ENCODE measurements around the gene CCT2. TPM values are rescaled to one million over a fixed set of nuclear protein-coding genes. Genes with fewer than 3 reads are reported as not detected.

Gene CCT2
- total and polyA plus RNA-seq, 2 of the 4 experiments (the other 2 are of a cell fraction), result 194 to 651 TPM

GRCh38 chr12:69550569-69551350 lies 34.5 kb upstream of the CCT2 start:
- H2BK120ac ChIP-seq (ENCODE audit: low read depth, low read length), result no peak overlapping the region
- ChIA-PET POLR2A (ENCODE audit: unreplicated experiment) (no interaction called here), CTCF (interaction anchor here (1.4 kb wide), 1 partner anchor 20 kb away, joined by 4 read pairs; no protein-coding TSS in a partner anchor)
- no CpG with 5 or more reads among the region's 8 CpGs for WGBS, 2 experiments (ENCODE audit: extremely low coverage in 2 of 2, insufficient read length in 1 of 2)
- no peak overlapping the region for H3K4ac ChIP-seq (ENCODE audit: low read depth, low read length)
- TF ChIP-seq MAZ (IDR thresholded peaks at IDR 0.05; ENCODE audit: borderline replicate concordance, low read depth, low read length) (no peak), RCOR1 (IDR thresholded peaks at IDR 0.05; ENCODE audit: insufficient replicate concordance, low read length) (no peak), RFX5 (IDR thresholded peaks at IDR 0.05; ENCODE audit: low read depth, low read length) (no peak), RAD21 (IDR thresholded peaks at IDR 0.05; ENCODE audit: low read length) (no peak), POLR2A (IDR thresholded peaks at IDR 0.05; ENCODE audit: low read depth, low read length) (no peak), FOS (IDR thresholded peaks at IDR 0.05; ENCODE audit: low read depth, low read length) (no peak), SMC3 (IDR thresholded peaks at IDR 0.05; ENCODE audit: low read depth, low read length) (no peak), ELK1 (IDR thresholded peaks at IDR 0.05; ENCODE audit: borderline replicate concordance, low read depth, low read length) (no peak), CEBPB (IDR thresholded peaks at IDR 0.05; ENCODE audit: low read depth, low read length) (no peak), MAFK (IDR thresholded peaks at IDR 0.05; ENCODE audit: low read depth, low read length) (no peak), BHLHE40 (IDR thresholded peaks at IDR 0.05; ENCODE audit: low read depth, low read length) (no peak), CTCF (conservative IDR thresholded peaks at IDR 0.05; ENCODE audit: low read depth, low read length) (no peak), CHD1 (IDR thresholded peaks at IDR 0.05; ENCODE audit: low read depth, low read length) (no peak), USF2 (IDR thresholded peaks at IDR 0.05; ENCODE audit: low read depth, low read length) (no peak)
- no peak overlapping the region for H2AK9ac ChIP-seq (replicated peaks; ENCODE audit: low read depth, low read length, poor library complexity)
- peaks cover 3% of the 10 kb centered on the region; the same call in 1 of the 2 replicates for H3K9me1 ChIP-seq (ENCODE audit: insufficient read depth, low read length)
- no peak for ATAC-seq (ENCODE audit: low read depth)
- BruUV-seq (replicated peaks), result no TSS peak
- no peak overlapping the region for H3K27ac ChIP-seq (ENCODE audit: insufficient read depth, low read length)
- no peak overlapping the region for H3K23ac ChIP-seq (ENCODE audit: low read depth, low read length)
- H4K8ac ChIP-seq (ENCODE audit: low read depth in 2 of 2, low read length in 2 of 2), result no peak overlapping the region
- H3K27me3 ChIP-seq (ENCODE audit: control insufficient read depth, insufficient read depth, low read length), result no peaks in the 10 kb centered on the region
- no peak overlapping the region for H3K4me2 ChIP-seq (ENCODE audit: low read depth, low read length)
- H3K79me1 ChIP-seq (ENCODE audit: low read depth in 1 of 2, low read length in 2 of 2), result peaks cover 19 to 47% of the 10 kb centered on the region in 2 experiments
- H2BK20ac ChIP-seq (ENCODE audit: low read depth, low read length), result no peak overlapping the region
- no peak for DNase-seq
- intact Hi-C loops (cut with micrococcal nuclease), result no loop called here
- no peaks in the 10 kb centered on the region for H3K9me3 ChIP-seq (ENCODE audit: control insufficient read depth, insufficient read depth, low read length)
- H3K56ac ChIP-seq (ENCODE audit: extremely low read depth, insufficient read depth, low read length), result no peak overlapping the region
- H3K18ac ChIP-seq (ENCODE audit: low read depth, low read length), result no peak overlapping the region
- H4K5ac ChIP-seq (ENCODE audit: low read depth, low read length), result no peak overlapping the region
- H2BK15ac ChIP-seq (ENCODE audit: low read depth, low read length), result no peak overlapping the region
- H3K4me3 ChIP-seq (ENCODE audit: insufficient read depth, low read depth, low read length), result no peak overlapping the region
- H4K91ac ChIP-seq (ENCODE audit: insufficient read depth, low read depth, low read length), result no peak overlapping the region
- no peak overlapping the region for H3K9ac ChIP-seq (ENCODE audit: low read depth, low read length)
- in situ Hi-C loops (cut with MboI; ENCODE audit: low sequenced_read_pairs), result no loop called here
- peaks cover 3% of the 10 kb centered on the region; the same call in 1 of the 2 replicates for H3K36me3 ChIP-seq (ENCODE audit: control insufficient read depth, insufficient read depth, low read length)
- H2BK5ac ChIP-seq (ENCODE audit: low read depth, low read length, poor library complexity, severe bottlenecking), result no peak overlapping the region
- H2AK5ac ChIP-seq (ENCODE audit: low read depth, low read length), result no peak overlapping the region
- dilution Hi-C loops (cut with HindIII; ENCODE audit: low sequenced_read_pairs, unreplicated experiment), result no loop called here
- H2AFZ ChIP-seq (replicated peaks; ENCODE audit: low read length, poor library complexity), result no peak overlapping the region
- H3K14ac ChIP-seq (replicated peaks; ENCODE audit: low read depth, low read length), result no peak overlapping the region
- no peaks in the 10 kb centered on the region for H4K20me1 ChIP-seq (ENCODE audit: insufficient read depth, low read length)
- peaks cover 2% of the 10 kb centered on the region; the same call in 1 of the 2 replicates for H3K4me1 ChIP-seq (ENCODE audit: control insufficient read depth, insufficient read depth, low read length)
